HG02943 (cell line): ENCODE results near the gene GRK5.
A peak's percentile ranks its signal among the peaks of the same experiment; 100 is the strongest.

ENCODE experiments used
- ATAC-seq: cut with Tn5 transposase; IDR thresholded peaks from one replicate; pipeline ENCODE4 v1.9.1; 2021; ENCODE audit warnings: mild to moderate bottlenecking, low read depth, moderate library complexity; ENCODE audit not compliant: unreplicated experiment

Gene GRK5

DNA sequence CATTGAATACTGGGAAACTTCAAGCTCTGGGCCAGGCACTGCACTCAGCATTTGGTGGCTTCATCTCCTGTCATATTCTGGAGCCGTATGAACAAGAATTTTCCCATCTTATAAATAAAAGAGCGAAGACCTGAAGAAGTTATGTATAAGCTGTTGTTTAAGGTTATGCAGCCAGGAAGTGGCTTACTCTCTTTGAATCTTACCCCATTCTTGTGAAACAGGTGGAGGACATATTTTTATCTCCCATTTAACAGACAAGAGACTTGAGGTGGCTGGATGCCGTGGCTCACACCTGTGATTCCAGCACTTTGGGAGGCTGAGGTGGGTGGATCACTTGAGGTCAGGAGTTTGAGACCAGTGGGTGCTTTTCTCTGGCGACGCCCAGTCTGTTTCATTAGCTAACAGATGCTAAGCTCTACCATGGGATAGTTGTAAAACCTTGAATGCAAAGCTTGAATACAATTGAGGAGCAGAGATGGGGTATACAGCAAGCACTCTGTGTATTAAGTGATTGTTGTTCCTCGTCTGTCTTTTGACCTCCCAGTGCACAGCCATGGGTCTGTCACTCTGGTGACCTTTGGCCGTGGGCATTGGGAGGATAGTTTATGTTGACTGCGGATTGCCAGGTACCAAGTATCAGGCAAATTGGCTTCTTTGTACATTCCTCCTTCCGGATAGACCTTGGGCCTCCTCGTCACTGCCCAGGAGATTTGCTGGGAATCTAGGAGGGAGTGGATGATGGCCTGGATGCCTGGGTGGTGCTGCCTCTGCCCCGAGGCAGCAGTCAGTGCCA, 85.8 kb downstream of the GRK5 start:
- ATAC-seq: no peak

DNA sequence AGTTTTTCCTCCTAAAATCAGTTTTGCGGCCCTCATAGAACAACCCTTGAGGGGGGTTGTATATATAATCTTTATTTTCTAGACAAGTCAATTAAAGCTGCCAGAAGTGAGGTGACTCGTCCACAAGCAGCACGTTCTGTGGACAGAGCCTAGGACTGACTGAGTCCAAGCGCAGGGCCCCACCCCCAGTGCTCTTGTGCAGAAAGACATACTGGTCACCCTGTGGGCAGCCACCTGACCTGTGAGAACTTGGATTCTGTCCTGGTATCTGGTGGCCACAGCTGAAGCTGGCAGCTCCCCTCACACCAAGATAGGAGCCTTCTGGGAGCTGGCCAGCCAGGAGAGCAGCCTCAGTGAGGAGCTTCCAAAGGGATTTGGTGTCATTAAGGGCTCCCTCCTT, 89.3 kb downstream of the GRK5 start:
- ATAC-seq: no peak

DNA sequence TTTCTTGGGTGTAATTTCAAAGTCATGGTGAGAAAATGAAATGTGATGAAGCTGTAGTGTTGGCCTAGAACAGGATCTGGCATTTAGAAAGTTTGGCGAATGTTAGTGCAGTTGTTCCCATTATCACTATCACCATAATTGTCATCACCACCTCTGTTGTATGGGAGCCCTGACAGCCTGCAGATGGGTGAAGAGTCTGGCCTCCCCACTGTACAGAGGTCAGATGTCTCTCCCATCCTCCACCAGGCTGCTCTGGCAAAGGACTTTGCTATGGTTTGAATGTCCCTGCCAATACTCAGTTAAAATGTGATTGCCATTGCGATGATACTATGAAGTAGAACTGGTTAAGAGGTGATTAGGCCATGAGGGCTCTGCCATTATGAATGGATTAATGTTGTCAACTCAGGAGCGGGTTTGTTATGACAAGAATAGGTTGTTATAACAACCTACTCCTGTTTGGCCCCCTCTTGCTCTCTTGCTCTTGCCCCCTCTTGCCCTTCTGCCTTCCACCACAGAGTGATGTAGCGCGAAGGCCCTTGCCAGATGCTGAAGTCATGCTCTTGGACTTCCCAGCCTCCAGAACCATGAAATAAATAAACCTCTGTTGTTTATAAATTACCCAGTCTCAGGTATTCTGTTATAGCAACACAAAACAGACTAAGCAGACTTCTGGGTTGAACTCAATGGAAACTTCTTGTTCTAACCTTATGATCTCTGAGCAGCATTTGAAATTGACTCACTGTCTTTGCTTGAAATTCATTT, 90.0 kb downstream of the GRK5 start:
- no peak for ATAC-seq

DNA sequence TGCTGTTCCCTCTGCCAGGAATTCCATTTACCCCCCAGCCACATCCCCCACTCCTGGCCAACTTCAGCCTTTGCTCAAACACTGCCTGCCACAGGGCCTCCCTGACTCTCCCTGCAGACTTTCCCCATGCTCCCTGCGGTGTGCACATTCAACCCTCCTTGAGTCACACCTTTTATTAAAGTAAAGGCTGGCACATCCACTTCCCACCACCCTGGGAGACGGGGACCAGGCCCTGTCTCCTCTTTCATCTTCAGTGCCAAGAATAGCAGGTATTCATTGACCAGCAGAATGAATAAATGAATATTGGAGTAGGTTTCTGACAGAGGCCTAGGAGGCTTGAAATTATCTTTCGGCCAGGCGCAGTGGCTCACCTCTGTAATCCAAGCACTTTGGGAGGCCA, 91.4 kb downstream of the GRK5 start:
- ATAC-seq: no peak

DNA sequence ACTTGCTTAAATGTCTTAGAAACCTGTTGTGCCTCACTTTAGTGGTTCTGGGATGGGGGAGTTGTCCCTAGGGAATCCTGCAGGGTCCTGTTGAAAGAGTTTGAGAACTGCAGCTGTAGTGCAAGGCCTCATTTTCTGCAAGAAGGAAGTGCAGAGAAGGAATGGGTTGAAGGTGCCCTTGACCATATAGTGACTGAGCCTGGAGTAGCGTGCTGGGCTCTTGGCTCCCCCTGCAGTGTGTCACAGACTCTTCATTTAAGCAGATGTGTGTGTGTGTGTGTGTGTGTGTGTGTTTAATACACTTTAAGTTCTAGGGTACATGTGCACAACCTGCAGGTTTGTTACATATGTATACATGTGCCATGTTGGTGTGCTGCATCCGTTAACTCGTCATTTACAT, 92.2 kb downstream of the GRK5 start:
- ATAC-seq: no peak

DNA sequence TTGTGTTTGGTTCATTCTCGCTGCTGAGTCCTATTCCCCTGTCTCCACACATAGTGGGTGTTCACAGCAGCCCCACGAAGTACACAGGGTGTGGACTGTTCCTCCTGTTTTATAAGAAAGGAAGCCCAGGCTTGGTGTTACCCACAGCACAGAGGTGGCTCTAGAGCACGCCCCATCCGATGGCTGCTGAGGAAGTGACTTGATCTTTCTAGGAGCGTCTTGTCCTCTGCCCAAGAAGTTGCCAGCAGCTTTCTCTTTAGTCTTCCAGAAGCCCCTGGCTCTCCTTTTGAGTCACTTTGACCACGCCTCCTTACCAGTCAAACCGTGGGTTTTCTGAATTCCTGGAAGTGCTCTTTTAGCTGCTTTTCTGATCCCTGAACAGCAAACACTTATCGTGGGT, 94.0 kb downstream of the GRK5 start:
- no peak for ATAC-seq

DNA sequence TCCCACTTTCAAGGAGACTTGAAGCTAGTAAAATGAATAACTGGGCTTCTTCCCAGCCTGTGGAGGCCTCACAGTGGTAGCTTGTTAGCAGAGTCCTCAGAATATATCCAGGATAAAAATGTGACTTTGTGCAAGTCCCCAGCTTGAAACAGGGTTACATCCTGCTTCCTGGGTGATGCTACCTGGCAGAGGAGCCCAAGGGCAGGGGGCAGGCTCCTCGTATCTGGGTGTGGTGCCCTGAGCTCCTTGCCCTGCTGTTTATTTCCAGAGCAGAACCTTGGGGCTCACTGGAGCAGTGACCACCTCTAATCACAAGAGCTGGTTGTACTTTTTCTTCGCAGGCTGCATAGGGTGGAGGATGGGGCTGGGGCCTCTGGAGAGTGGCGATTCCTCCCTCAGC, 94.8 kb downstream of the GRK5 start:
- ATAC-seq: no peak

DNA sequence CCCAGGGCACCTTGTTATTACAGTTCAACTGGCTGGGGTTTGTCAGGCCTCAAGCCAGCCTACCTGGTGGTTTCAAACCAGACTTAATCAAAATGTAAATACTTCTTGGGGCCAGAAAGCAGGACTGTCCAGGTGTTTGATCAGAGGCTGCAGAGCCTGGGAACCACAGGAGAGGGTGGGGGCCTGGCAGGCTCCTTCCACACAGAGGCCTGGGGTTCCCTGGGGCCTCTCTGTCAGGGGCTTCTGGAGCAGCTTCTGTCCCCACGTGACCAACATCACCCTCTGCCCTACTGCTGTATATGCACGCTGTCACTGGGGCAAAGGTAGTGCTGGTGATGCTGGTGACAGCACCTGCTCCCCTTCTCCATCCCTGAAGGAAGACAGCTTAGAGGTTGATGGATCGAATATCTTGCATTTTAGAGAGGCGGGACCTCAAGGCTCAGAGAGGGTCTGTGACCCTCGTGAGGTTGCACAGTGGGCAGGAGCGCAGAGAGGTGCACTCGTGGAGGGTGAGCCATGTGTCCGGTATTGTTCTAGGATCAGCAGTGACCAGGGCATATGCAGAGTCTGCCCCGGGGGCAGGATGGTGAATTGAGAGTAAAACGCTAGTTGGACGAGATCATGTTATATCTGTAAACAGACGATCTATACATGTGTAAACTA, 95.4 kb downstream of the GRK5 start:
- ATAC-seq: no peak

DNA sequence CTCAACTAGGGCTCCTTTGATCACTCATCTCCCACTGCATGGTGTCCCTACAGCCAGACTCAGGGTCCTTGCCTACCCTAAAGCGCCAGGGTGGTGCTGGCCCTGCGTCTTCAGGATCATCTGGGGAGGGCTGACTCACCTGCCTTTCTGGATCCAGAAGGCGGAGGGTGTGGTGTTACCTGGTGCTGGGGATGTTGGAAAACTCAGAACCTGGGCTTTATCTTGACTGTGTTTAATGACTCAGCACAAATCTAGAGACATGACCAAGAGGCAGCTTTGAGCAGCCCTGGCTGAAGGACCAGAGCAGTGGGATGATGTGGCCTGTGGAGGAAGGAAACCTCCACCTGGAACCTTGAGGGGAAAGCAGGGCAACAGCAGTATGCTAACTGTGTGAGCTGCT, 96.5 kb downstream of the GRK5 start:
- no peak for ATAC-seq

DNA sequence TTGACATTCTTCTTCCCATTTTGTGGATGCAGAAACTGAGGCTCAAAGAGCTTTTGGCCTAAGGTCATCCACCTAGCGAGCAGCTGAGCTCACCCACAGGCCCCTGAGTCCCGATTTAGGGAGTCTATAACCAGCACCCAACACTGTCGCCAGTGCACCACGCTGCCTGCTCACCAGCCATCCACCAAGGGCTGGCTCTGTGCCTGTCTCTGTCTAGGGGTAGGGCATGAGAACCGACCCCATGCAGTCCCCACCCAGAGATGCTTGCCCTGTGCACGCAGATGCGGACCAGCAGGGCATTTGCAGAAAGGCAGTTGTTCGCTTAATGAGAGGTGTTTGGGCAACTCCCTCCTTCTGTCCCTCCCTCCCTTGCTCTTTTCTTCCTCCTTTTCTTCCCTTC, 97.2 kb downstream of the GRK5 start:
- no peak for ATAC-seq

DNA sequence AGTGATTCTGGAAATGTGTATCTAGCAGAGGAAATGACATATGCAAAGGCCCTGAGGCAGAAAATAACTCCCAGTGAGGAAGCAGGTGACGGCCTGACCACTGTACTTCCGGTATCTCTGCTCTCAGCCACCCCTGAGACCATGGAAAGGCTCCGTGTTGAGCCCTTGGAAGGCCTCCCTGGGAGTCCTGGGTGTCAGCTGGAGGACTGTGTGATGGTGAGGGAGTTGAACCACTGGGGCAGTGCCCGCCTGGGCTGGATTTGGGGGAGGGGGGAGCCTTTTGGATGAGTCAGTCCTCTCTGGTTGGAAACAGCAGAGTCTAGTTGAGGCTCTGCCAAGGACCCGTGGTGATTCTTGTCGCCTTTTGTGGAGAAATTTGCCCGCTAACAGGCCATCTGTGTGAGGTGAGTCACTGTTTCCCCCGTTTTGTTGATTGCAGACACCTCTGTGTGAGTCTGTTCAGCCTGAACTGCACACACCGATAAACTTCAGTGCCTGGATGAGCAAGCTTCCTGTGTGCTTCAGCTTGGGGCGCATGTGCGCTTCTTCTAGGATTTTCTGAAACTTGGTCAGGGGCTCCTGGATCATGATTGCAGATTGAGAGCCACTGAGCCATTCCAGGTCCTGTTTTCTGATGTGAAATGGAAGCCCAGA, 98.6 kb downstream of the GRK5 start:
- ATAC-seq: peak; percentile 52

DNA sequence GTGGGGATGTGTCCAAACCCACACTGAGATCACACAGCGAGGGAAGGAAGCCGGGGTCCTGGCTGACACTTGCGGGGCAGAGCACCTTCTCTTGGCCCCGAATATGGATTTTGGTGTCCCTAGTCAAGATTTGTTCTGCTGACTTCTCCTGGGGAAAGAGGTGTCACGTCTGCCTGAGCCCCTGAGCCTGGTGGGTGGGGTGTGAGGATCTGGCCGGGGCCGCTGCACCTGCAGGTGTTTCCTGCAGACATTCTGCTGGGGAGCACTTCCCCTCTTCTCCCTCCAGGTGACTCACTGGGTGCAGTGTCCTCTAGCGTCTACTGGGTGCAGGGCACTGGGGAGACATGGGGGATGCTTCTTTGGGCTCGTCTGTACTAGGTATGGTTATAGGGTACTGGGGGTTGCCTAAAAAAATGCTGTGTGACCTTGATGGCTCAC, 99.2 kb downstream of the GRK5 start:
- ATAC-seq: peak; percentile 75

DNA sequence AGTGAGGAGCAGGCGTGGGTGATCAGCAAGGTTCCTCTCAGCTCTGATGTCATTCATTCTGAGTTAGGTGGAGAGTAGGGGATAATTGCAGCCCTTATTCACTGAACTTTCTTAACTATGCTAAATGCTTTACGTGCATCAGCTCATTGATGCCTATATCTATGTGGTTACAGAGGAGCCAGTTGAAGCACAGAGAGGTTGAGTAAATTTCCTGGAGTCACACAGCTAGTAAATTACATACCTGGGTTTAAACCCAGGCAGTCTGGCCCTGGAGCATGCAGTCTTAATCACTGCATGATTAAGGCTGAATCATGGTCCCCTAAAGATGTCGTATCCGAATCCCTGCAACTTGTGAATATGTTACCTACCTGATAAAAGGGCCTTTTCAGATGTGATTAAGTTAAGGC, 99.6 kb downstream of the GRK5 start:
- ATAC-seq: no peak

DNA sequence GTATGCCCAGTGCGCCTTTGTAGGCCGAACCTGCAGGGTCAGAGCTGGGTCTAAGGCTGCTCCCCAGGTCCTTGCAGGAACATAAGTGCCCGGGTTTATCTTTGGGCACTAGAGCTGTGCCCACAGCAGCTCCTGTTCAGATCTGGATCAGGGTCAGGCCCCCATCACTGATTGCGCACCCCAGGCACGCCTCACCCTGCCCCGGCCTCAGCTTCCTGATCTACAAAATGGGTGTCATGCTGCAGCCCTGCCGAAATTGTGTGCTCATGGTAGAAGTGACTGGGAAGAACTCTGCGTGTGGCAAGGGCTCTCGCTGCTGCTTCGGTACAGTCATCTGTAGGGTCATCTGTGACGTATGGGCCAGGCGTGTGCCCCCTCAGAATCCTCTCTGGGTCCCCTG, 100.7 kb downstream of the GRK5 start:
- no peak for ATAC-seq

DNA sequence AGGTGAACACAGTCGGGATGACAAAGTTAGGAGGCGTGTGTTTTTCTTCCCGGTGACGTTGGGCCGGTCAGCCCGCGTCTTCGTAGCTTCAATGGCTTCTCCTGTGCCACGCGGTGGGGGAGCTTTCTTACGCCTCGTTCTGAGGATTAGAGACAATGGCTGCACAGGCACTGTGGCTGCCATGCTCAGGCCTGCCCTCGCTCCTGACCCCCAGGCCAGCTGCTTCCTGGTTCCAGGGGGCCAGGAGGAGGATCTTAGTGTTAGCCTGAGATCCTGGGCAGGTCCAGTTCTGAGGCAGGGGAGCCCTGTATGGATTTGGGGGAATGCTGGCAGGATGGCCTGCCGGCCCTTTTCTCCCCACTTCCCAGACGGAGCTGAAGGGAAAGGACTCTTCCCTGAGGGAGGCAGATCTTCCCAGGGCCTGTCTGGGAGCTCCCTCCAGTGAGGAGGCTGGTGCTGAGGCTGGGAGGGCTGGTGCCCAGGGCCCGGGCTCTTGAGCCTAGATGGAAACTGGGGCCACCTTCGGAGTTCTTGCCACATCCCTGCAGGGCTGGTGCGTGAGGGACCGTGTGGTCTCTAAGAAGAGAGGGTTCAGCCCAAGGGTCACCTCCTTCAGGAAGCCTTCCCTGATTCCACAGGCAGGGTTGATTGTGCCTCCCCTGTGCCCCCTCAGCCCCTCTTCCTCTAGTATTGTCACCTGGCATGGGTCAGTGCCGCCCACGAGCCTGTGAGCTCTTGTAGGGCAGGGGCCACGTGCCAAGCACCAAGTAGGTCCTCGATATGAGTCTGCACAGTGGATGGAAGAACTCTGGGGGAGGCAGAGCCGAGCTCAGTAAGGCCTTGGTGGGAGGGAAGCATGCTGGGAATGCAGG, 101.4 kb downstream of the GRK5 start:
- ATAC-seq: no peak

DNA sequence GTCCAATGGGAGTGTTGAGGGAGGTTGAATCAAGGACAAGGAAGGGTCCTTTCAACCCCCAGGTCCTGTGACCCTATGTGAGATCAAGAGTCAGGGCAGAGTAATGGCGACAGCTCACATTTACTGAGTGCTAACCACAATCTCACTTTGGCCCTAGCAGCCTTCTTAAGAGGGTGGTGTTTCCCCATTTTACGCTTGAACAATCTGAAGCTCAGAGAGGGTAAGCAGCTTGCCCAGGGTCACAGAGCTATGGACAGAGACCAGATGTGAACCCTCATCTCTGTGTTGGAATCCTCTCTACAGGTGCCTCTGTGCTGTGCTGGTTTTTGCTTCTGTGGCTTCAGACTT, 102.0 kb downstream of the GRK5 start:
- no peak for ATAC-seq

DNA sequence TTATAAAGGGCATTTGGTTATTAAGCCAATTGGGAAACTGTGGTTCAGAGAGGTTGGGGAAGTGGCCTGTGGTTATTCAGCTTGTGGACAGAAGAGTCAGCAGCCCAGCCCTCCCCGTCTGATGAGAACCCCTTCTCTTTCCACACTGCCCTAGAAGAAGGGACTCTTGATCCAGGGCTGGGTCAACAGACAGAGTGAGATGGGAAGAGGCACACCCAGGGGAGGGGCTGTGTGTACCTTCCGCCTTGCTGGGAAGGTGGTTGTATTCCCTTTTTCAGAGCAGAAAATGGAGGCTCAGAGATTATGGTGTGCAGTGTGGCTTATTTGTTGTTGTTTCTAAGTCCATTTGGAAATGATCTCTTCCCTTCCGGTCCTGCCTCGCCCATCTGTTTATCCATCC, 103.4 kb downstream of the GRK5 start:
- no peak for ATAC-seq

DNA sequence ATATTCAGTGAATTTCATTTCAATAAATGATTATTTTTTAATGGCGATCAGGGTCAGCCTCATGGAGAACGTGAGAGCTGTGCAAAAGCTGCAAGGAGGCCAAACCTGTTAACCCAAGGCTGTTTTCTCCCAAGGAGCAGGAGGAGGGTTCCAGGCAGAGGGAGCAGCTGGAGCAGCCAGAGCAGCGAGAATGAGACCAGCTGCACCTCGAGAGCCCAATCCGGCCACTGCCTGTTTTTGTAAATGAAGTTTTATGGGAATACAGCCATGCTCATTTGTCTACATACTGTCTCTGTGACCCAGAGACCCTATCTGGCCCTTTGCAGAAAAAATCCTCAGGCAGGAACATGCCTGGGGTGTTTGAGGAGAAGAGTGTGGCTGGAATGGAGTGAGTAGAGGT, 104.9 kb downstream of the GRK5 start:
- ATAC-seq: no peak

DNA sequence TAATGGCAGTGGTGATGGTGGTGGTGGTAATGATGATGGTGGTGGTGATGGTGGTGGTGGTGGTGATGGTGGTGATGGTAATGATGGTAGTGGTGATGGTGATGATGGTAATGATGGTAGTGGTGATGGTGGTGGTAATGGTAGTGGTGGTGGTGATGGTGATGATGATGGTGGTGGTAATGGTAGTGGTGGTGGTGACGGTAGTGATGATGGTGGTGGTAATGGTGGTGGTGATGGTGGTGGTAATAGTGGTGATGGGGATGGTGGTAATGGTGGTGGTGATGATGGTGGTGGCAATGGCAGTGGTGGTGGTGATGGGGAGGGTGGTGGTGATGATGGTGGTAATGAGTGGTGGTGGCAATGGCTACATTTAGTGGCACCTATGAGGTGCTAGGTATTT, 105.7 kb downstream of the GRK5 start:
- ATAC-seq: no peak

DNA sequence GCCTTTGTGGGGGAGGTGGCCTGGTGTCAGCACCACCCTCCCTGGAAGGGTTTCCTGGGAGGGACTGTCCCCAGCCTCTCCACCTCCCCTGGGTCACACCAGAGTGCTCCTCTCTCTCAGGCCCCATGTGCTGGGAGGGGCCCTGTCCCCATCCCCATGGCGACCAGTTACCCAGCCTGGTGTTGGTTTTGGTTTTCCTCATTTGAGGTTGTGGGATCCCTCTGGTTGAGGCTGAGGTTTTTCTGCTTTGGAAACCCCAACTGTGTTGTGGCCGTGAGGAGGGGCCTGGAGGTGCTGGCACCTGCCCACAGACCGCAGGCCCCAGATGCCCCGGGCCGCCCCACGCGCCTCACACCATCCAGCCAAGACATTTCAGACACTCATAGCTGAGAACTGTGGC, 106.3 kb downstream of the GRK5 start:
- ATAC-seq: peak; percentile 72
